ENCODE data around the gene ZNF385D.
"Not testable (repeated sequence)": the region's sequence is repeated elsewhere in the genome, so short reads cannot be mapped to it uniquely, and the experiment has no call there.

Gene ZNF385D

GRCh38 chr3:21446945-21447475 is 304.0 kb downstream of the ZNF385D start:
- DNase-seq = no peak

GRCh38 chr3:21446027-21446426 is 305.0 kb downstream of the ZNF385D start:
- no peak for DNase-seq

- DNase-seq = no peak
Observed at GRCh38 chr3:21441821-21442220, 309.2 kb downstream of the ZNF385D start.

DNA sequence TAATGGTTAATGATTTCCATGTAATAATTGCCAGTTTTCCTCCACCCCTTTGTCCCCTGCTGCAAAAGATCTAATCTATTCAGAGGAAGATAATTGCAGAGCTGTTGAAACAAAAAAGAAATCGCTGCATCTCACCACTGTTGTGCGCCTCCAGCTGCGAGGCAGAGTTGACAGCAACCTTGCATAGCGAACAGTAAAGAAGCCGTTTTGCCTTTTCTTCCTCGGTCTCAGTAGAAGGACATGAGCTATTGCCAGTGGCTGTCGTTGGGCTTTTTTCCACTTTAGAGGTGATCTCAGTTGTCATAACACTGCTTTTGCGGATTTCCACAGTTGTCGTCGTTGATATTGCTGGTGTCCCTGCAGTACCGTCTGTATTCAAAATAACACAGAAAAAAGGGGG is 314.2 kb downstream of the ZNF385D start:
- DNase-seq = no peak

DNA sequence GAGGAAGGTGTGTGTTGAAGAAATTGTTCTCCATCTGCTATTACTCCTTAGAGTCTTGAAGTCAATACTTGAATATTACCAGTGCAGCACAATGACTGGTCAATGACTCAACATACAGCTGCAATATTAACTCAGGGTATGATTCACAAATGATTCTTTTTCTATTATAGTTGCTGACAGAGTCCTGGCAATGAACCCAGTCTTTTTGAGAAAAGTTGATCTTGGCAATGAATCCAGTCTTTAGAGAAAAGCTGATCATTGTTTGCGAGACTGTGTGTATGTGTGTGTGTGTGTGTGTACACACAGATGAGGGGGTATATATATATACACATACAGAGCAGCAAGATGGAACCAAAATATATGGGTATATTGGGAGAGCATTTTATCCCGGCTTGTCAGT is 315.1 kb downstream of the ZNF385D start:
- no peak for DNase-seq

DNA sequence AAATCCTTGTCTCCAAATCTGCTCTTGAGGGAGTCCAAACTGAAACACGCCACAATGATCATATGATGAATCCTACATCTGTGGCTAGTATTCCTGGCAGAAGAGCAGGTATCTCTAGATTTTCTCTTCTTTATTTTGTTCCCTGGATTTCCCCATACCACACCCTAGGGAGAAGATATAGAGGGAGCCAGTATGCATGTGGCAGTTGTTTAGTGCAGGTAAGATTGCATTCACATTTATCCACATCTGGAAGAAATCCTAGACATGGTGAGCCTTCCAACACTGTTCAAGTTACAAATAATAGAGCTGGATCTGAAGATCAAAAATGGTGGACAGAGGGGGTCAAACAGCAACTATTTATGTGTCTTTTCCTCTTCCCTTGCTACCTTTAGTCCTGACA is 316.7 kb downstream of the ZNF385D start:
- DNase-seq = no peak

- no peak for DNase-seq
Observed at GRCh38 chr3:21433751-21434150, 317.3 kb downstream of the ZNF385D start.

DNA sequence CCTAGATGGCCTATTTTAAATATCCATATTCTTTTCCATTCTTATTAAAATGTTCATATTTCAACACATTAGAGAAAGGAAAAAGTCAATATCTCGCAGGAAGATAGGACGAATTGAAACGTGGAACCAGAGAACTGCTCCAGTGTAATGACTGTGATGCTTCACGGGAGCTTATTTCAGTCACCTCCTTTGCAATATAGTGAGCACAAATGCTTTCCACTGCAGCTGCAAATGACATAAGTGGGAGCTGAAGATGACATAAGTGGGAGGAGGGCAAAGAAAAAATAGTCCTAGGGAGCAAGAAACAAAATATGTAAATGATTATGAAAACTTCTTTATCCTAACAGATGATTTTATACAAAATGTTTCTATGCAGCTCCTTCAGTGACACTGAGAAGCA is 324.1 kb downstream of the ZNF385D start:
- DNase-seq = no peak

DNA sequence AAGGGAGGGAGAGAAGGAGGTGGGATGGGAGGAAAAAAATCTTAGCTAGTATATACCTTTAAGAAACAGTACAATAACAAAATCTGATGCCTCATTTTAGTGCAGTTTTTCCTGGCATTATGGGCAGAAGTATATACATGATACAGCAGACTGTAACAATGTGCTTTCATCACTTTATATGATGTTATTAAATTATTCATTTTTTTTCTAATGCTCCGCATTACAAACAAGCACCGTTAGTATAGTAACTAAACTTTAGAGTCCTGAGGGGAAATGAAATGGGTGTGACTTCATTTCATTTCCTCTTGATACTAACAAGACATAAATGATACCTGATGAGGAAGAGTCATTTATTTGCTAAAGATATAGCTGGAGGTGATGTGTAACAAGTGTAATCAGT is 325.3 kb downstream of the ZNF385D start:
- DNase-seq = no peak

DNA sequence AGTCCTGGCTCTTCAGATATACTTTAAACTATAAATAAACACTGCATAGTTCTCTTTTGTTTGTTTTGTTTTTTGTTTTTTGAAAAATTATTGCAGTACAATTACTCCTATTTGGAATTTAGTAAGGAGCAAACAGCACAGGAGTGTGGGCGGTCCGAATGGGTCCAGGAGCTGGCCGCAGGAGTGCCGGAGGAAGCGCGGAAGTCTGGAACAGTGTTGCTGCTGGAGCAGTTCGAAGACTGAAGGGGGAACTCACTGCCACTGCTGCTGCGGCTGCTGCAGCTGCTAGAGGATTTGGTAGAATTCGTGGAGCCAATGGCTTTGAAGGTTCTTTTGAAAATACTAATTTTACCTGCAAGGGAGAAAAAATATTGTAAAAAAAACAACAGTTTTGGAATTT is 329.9 kb downstream of the ZNF385D start:
- DNase-seq = no peak

- no peak for DNase-seq
Observed at GRCh38 chr3:21417991-21418390, 333.0 kb downstream of the ZNF385D start.

- no peak for DNase-seq
Observed at GRCh38 chr3:21414506-21414905, 336.5 kb downstream of the ZNF385D start.

DNA sequence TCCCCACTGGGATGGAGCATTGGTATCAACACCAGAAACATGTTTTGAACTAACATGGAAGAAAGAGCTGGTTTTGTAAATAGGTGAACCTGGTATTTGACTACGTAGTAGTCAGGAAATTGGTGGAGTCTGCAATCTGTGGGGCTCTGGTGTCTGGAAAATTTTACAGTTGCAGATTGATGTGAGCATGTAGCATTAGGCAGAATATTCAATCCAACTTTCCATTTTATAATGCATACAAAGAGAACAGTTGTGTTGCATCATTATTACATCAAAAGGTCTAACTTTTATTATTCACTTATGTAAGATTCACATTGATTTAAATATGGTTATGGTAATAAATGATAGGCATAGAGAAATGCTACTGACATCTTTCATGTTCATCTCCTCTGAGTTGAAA is 340.0 kb downstream of the ZNF385D start:
- no peak for DNase-seq

GRCh38 chr3:21409401-21409800 is 341.6 kb downstream of the ZNF385D start:
- no peak for DNase-seq

- DNase-seq = no peak
Observed at GRCh38 chr3:21407743-21408142, 343.3 kb downstream of the ZNF385D start.

GRCh38 chr3:21405671-21406667 is 345.0 kb downstream of the ZNF385D start:
- no peak for DNase-seq

GRCh38 chr3:21398461-21398860 is 352.5 kb downstream of the ZNF385D start:
- no peak for DNase-seq

DNA sequence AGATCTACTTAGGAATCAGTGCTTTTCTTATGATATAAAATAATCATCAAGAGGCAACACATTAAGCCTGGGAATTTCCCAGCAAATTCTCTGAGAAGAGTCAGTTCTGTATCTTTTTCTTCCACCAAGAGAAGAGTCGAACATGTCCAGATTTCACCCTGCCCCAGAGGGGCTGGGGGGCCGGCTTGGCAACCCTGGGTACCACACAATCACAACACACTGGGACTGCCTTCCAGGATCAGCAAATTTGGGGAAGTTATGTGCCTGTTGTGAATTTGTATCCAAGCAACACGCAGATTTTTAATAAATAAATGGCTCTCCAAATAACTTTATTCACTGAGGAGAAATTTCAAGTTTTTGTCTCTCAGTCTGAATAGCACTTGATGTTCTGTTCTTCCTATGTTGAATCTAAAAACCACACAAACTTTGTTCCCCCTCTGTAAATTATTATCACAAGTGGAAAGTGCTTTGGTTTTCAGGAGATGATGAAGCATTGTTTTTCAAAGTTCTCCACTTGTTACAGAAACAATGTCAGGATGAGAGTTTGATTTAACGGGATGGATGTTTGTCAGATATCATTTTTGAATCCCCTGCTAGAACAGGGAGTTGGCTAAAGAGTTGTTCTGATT is 357.2 kb downstream of the ZNF385D start:
- DNase-seq = no peak

DNA sequence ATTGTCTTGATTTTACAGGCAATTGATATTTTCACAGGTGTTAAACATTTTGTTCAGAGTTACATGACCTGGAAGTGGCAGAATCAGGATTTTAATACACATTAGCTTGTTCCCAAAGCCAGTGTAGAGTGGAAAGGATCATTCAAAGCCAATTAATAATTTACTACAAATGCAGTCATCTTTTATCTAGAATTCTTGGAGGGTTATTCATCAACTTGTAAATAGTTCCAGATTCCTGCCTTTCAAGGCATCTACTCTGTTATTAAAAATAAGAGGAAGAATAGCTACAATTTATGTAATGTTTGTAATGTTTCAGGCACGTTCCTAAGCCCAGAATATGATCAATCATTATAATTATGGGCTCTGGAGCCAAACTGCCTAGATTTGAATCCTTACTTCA is 358.5 kb downstream of the ZNF385D start:
- no peak for DNase-seq

GRCh38 chr3:21390856-21391255 is 360.2 kb downstream of the ZNF385D start:
- DNase-seq = no peak

DNA sequence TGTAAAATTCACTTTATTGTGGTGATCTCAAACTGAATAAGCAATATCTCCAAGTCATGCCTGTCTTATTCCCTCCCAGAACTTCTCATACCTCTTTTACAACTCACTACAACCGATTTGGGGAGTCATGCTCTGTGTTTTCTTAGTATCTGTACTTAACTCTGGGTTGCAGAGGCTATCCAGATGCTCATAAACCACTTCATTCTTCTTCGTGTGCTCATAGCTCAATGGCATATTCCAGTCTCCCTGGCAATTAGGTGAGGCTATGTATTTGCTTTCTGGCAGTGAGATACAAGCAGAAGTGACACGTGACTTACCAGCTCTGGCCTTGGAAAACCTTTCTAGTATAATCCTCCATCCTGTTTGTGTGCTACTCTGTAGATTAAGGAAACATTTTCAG is 360.9 kb downstream of the ZNF385D start:
- no peak for DNase-seq

DNA sequence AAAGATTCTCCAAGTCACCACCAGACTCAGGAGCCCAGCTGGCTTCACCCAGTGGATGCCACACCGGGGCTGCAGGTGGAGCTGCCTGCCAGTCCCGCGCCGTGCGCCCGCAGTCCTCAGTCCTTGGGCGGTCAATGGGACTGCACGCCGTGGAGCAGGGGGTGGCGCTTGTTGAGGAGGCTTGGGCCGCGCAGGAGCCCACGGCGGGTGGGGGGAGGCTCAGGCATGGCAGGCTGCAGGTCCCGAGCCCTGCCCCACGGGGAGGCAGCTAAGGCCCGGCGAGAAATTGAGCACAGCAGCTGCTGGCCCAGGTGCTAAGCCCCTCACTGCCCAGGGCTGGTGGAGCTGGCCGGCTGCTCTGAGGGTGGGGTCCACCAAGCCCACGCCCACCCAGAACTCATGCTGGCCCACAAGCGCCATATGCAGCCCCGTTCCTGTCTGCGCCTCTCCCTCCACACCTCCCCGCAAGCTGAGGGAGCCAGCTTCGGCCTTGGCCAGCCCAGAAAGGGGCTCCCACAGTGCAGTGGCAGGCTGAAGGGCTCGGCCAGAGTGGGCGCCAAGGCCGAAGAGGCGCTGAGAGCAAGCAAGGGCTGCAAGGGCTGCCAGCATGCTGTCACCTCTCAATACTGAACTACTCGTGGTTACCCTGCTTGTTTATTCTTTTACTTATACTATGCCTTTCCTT is 363.7 kb downstream of the ZNF385D start:
- not testable (repeated sequence) for DNase-seq

GRCh38 chr3:21378036-21378435 is 373.0 kb downstream of the ZNF385D start:
- DNase-seq = not testable (repeated sequence)
